Measurements from ENCODE around the gene AGXT2.

DNA sequence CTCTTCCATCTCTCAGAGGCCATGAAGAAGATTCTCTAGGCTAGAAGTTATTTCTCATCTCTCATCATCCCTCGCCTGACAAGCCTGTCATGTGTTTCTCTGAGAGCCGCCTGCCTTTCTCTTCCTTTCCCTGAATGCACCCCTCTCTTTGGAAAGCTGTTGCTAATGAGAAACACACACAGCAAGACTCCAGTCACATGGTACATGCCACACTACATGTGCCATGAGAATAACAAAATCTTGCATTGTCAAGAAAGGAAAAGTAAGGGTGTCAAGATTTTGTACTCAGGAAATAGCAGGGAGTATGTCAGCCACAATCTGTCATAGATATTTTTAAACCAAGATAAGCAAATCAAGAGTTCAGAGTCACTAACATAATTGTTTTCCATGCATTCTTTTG lies 8.9 kb downstream of the AGXT2 start:
- TF ChIP-seq RAD21 (IDR thresholded peaks at IDR 0.05) (no peak), SP1 (IDR thresholded peaks at IDR 0.05) (no peak)
- TF ChIP-seq, protein P1, sequence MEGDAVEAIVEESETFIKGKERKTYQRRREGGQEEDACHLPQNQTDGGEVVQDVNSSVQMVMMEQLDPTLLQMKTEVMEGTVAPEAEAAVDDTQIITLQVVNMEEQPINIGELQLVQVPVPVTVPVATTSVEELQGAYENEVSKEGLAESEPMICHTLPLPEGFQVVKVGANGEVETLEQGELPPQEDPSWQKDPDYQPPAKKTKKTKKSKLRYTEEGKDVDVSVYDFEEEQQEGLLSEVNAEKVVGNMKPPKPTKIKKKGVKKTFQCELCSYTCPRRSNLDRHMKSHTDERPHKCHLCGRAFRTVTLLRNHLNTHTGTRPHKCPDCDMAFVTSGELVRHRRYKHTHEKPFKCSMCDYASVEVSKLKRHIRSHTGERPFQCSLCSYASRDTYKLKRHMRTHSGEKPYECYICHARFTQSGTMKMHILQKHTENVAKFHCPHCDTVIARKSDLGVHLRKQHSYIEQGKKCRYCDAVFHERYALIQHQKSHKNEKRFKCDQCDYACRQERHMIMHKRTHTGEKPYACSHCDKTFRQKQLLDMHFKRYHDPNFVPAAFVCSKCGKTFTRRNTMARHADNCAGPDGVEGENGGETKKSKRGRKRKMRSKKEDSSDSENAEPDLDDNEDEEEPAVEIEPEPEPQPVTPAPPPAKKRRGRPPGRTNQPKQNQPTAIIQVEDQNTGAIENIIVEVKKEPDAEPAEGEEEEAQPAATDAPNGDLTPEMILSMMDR (IDR thresholded peaks at IDR 0.05; ENCODE audit: low read depth, low read length, missing input control), result no peak
